K562 (cell line): ENCODE measurements around the gene DNAH8. TPM values are rescaled to one million over a fixed set of nuclear protein-coding genes. Genes with fewer than 3 reads are reported as not detected.

Experiments used
- ATAC-seq: fragments of 200-7000 bp; cut with Tn5 transposase; 3 replicates; pipeline ENCODE4 v1.9.1; 2020; ENCODE audit warnings: moderate library complexity
- BruUV-seq: library from RNA; stranded (reverse); fragments of 400-500 nt; replicated peaks from 2 replicates; lab custom pipeline; 2021; lab: Mats Ljungman, UMichigan
- CTCF ChIA-PET: fragments of 300-600 bp; formaldehyde crosslinking; extraction: SDS; loops from one replicate; lab custom pipeline; 2021; ENCODE audit warnings: low intra/inter-chr PET ratio; lab: Yijun Ruan, JAX
- POLR2A ChIA-PET: fragments of 300-600, 350-650 bp; sonication (Branson Sonifier 250); formaldehyde crosslinking; extraction: SDS; loops from one replicate; lab custom pipeline; 2021; ENCODE audit warnings: antibody characterized with exemption, inconsistent platforms; lab: Yijun Ruan, JAX
- DNase-seq, 4 experiments: peaks; one replicate each; pipeline versions ENCODE4 v3.0.0 to v3.0.0-alpha.2; 2011 to 2018; ENCODE audit warnings: low spot score in 3 of 4, mixed read lengths in 3 of 4; ENCODE audit errors: extremely low read depth in 1 of 4
- FAIRE-seq: peaks from 2 replicates; lab custom pipeline; 2011; peaks lifted over from hg19 to GRCh38; lab: Jason Lieb, UNC
- H2AFZ ChIP-seq: 2 replicates; pipeline ENCODE4 v1.6.0; 2011; ENCODE audit warnings: low read depth, low read length, control low read depth, inconsistent platforms
- H3K27ac ChIP-seq: fragments of 200-600 bp; 3 replicates; pipeline ENCODE4 v1.8.0; 2011; ENCODE audit warnings: low read depth, mild to moderate bottlenecking, control low read depth, inconsistent platforms, low read length, moderate library complexity, mixed read lengths; ENCODE audit errors: extremely low read depth
- H3K27me3 ChIP-seq, 2 experiments: fragments of 300-600 bp in 1 of 2; 2 replicates in 1 of 2; 3 replicates in 1 of 2; pipeline versions ENCODE4 v1.6.0 to v1.8.0; 2011; ENCODE audit warnings: inconsistent platforms in 2 of 2, low read length in 2 of 2, mild to moderate bottlenecking in 1 of 2, mixed read lengths in 1 of 2, moderate library complexity in 1 of 2; ENCODE audit not compliant: control insufficient read depth in 2 of 2, insufficient read depth in 2 of 2
- H3K36me3 ChIP-seq: fragments of 300-600 bp; 3 replicates; pipeline ENCODE4 v1.8.0; 2011; ENCODE audit warnings: mild to moderate bottlenecking, low read length, inconsistent platforms; ENCODE audit not compliant: control insufficient read depth, insufficient read depth
- H3K4me1 ChIP-seq, 2 experiments: fragments of 200-600 bp in 1 of 2; replicated peaks in 1 of 2; 2 replicates in 1 of 2; 3 replicates in 1 of 2; pipeline versions ENCODE4 v1.5.1 to v1.8.0; 2011; ENCODE audit warnings: inconsistent platforms in 2 of 2, low read length in 2 of 2, mild to moderate bottlenecking in 1 of 2, mixed read lengths in 1 of 2, moderate library complexity in 1 of 2; ENCODE audit not compliant: control insufficient read depth in 2 of 2, insufficient read depth in 2 of 2
- H3K4me2 ChIP-seq: 2 replicates; pipeline ENCODE4 v1.6.1; 2011; ENCODE audit warnings: low read length, control low read depth, inconsistent platforms, mixed read lengths; ENCODE audit not compliant: insufficient read depth
- H3K4me3 ChIP-seq: fragments of 200-600 bp; sonication (generic), shearing (Covaris generic); 2 replicates; pipeline ENCODE4 v1.5.1; 2016; ENCODE audit warnings: control low read depth, inconsistent platforms
- H3K79me2 ChIP-seq: fragments of 200-600 bp; 3 replicates; pipeline ENCODE4 v1.8.0; 2011; ENCODE audit warnings: low read length, inconsistent platforms; ENCODE audit not compliant: control insufficient read depth, insufficient read depth
- H3K9ac ChIP-seq, 2 experiments: 2 replicates each; pipeline versions ENCODE4 v1.6.0 to v1.6.1; 2011; ENCODE audit warnings: low read depth in 2 of 2, low read length in 2 of 2, control low read depth in 1 of 2, inconsistent platforms in 1 of 2, mild to moderate bottlenecking in 1 of 2, mixed read lengths in 1 of 2; ENCODE audit not compliant: insufficient read depth in 1 of 2
- H3K9me1 ChIP-seq: one replicate; pipeline ENCODE4 v1.6.0; 2011; ENCODE audit warnings: inconsistent platforms, mild to moderate bottlenecking, low read length, moderate library complexity; ENCODE audit not compliant: control insufficient read depth, insufficient read depth
- H3K9me3 ChIP-seq: replicated peaks from 2 replicates; pipeline ENCODE4 v1.5.1; 2011; ENCODE audit warnings: low read depth, low read length, inconsistent platforms; ENCODE audit not compliant: control insufficient read depth, insufficient read depth
- H4K20me1 ChIP-seq: replicated peaks from 2 replicates; pipeline ENCODE4 v1.6.1; 2011; ENCODE audit warnings: low read length, inconsistent platforms, mixed read lengths; ENCODE audit not compliant: control insufficient read depth, insufficient read depth
- BRF1 ChIP-seq: IDR thresholded peaks from 3 replicates; pipeline ENCODE4 v1.6.1; 2011; ENCODE audit warnings: borderline replicate concordance, mild to moderate bottlenecking; ENCODE audit not compliant: insufficient read length; ENCODE audit errors: extremely low read depth
- HNRNPUL1 ChIP-seq: fragments of 200-400 bp; formaldehyde crosslinking; IDR thresholded peaks from 2 replicates; pipeline ENCODE4 v1.6.1; 2017; ENCODE audit warnings: low read length
- PRMT5 ChIP-seq: sonication (generic); formaldehyde crosslinking; IDR thresholded peaks from 2 replicates; pipeline ENCODE4 v1.5.0; 2020; ENCODE audit warnings: missing genetic modification reagents
- TRIM24 ChIP-seq, 2 experiments: fragments of 450-650 bp; IDR thresholded peaks; 2 replicates each; pipeline ENCODE4 v1.6.1; 2016
- TSC22D4 ChIP-seq: fragments of 450-650 bp; IDR thresholded peaks from 2 replicates; pipeline ENCODE4 v1.6.1; 2016; ENCODE audit warnings: missing genetic modification characterization, missing biosample characterization, control low read depth
- ZNF77 ChIP-seq: fragments of 250-450 bp; sonication (Bioruptor Pico); IDR thresholded peaks from 2 replicates; pipeline ENCODE4 v1.5.0; 2020
- in situ Hi-C: fragments of 300-500 bp; cut with MboI; formaldehyde crosslinking; loops from 4 replicates; pipeline ENCODE4 v1.15.0; 2018; ENCODE audit warnings: inconsistent platforms, mixed read lengths
- intact Hi-C: fragments of 100-400 bp; cut with micrococcal nuclease; formaldehyde crosslinking; loops from 2 replicates; pipeline ENCODE4 v1.14.2; 2022
- polyA plus RNA-seq, 8 experiments: library from polyadenylated mRNA; depleted of rRNA in 4 of 8; stranded (reverse) in 5 of 8; unstranded in 3 of 8; fragments of >200 nt; fragmentation: Nextera tagmentation in 2 of 8; fragmentation: Illumina TruSeq in 1 of 8; extraction: Ambion mirVana in 2 of 8; extraction: Trizol in 1 of 8; gene quantifications; 2 replicates each; pipeline versions ENCODE4 v1.2.1 to v1.2.3, GENCODE V29; 2011 to 2014; ENCODE audit warnings: inconsistent platforms in 1 of 8, missing spikeins in 1 of 8
- total RNA-seq, 7 experiments: library from RNA; depleted of rRNA in 6 of 7; stranded (reverse); fragments of >200 nt in 6 of 7; fragmentation: Illumina TruSeq in 2 of 7; extraction: Trizol in 2 of 7; gene quantifications; 2 replicates each; pipeline versions ENCODE4 v1.2.1 to v1.2.3, GENCODE V29; 2011 to 2021; ENCODE audit warnings: low replicate concordance in 1 of 7
- TF ChIP-seq, protein P1 (sequence below), 2 experiments: fragments of 450-650 bp in 1 of 2; sonication (generic) in 1 of 2; formaldehyde crosslinking; conservative IDR thresholded peaks; 2 replicates each; pipeline versions ENCODE4 v1.4.0 to v1.8.1; 2020 to 2022; ENCODE audit warnings: mild to moderate bottlenecking in 1 of 2, missing genetic modification reagents in 1 of 2
- TF ChIP-seq, protein P2 (sequence below): sonication (generic); formaldehyde crosslinking; IDR thresholded peaks from 2 replicates; pipeline ENCODE4 v1.8.0; 2022; ENCODE audit warnings: missing genetic modification reagents, mild to moderate bottlenecking, borderline replicate concordance
- TF ChIP-seq, protein P3 (sequence below): fragments of 200-800 bp; sonication (Bioruptor generic); IDR thresholded peaks from 2 replicates; pipeline ENCODE4 v1.6.1; 2017; ENCODE audit warnings: missing genetic modification characterization, missing compliant biosample characterization
- TF ChIP-seq, protein P4 (sequence below), 2 experiments: fragments of 450-650 bp; formaldehyde crosslinking in 1 of 2; IDR thresholded peaks; 2 replicates each; pipeline versions ENCODE4 v1.4.0 to v1.6.1; 2014 to 2020; ENCODE audit warnings: mild to moderate bottlenecking in 2 of 2, borderline replicate concordance in 1 of 2, low read depth in 1 of 2

DNAH8 gene
- total and polyA plus RNA-seq, 9 of the 15 experiments (the other 6 are each of a cell fraction or from before 2014, with no cell fraction given): 1.2 to 4.2 (median 2.9) TPM

DNA sequence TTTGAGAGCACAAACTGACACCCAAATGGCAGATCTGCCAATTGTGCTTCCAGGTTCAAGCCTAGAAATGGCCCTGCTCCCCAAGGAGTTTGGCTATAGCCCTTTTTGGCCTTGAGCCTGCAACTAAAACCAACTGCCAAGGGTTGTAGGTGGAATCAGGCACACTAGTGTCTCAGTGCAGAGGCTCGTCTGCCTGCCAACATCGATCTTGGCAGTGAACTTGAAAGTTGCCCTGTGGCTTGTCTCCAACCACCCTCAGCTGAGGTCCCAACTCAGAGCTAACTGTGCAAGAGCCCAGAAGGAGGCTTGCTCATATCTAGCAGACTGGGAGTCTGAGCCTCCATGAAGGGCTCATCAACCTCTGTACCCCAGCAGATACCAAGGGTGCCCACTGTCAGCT lies 240.8 kb downstream of the DNAH8 start (continued):
- TF ChIP-seq, protein P1, sequence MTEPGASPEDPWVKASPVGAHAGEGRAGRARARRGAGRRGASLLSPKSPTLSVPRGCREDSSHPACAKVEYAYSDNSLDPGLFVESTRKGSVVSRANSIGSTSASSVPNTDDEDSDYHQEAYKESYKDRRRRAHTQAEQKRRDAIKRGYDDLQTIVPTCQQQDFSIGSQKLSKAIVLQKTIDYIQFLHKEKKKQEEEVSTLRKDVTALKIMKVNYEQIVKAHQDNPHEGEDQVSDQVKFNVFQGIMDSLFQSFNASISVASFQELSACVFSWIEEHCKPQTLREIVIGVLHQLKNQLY (CRISPR knock-in tag; conservative IDR thresholded peaks at IDR 0.05): no peak
- TF ChIP-seq, protein P2, sequence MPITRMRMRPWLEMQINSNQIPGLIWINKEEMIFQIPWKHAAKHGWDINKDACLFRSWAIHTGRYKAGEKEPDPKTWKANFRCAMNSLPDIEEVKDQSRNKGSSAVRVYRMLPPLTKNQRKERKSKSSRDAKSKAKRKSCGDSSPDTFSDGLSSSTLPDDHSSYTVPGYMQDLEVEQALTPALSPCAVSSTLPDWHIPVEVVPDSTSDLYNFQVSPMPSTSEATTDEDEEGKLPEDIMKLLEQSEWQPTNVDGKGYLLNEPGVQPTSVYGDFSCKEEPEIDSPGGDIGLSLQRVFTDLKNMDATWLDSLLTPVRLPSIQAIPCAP (CRISPR knock-in tag): no peak
- TF ChIP-seq HNRNPUL1 (no peak), TRIM24 (IDR thresholded peaks at IDR 0.05) (no peak), PRMT5 (CRISPR knock-in tag) (no peak), TSC22D4 (tag) (no peak), BRF1 (no peak)

DNA sequence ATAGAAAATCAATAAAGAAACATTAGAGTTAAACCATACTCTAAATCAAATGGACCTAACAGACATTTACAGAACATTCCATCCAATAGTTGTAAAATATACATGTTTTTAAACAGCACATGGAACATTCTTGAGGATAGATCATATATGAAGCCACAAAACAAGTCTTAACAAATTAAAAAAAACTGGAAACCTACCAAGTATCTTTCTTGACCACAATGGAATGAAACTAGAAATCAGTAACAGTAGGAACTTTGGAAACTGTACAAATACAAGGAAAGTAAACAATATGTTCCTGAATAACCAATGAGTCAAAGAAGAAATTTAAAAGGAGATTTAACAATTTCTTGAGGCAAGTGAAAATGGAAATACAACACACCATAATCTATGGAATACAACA lies 242.3 kb downstream of the DNAH8 start:
- H3K4me3 ChIP-seq: no peak overlapping the region
- H3K36me3 ChIP-seq: no peaks in the 10 kb centered on the region
- no peaks in the 10 kb centered on the region for H3K9me1 ChIP-seq
- H3K27ac ChIP-seq: no peak overlapping the region
- intact Hi-C loops (no loop called here), in situ Hi-C loops (no loop called here)
- ChIA-PET CTCF (no interaction called here), POLR2A (no interaction called here)
- ATAC-seq: no peak
- no peaks in the 10 kb centered on the region for H3K4me1 ChIP-seq
- no peaks in the 10 kb centered on the region for H3K9me3 ChIP-seq
- H3K27me3 ChIP-seq: peaks cover 9 to 13% of the 10 kb centered on the region in 2 experiments; a peak in 4 of 5 replicates
- H3K9ac ChIP-seq: no peak overlapping the region
- no peak overlapping the region for H3K4me2 ChIP-seq
- no TSS peak for BruUV-seq
- no peak for FAIRE-seq
- no peak overlapping the region for H2AFZ ChIP-seq
- no peaks in the 10 kb centered on the region for H4K20me1 ChIP-seq
- no peak for DNase-seq
- H3K79me2 ChIP-seq: no peaks in the 10 kb centered on the region
- TF ChIP-seq, protein P3, sequence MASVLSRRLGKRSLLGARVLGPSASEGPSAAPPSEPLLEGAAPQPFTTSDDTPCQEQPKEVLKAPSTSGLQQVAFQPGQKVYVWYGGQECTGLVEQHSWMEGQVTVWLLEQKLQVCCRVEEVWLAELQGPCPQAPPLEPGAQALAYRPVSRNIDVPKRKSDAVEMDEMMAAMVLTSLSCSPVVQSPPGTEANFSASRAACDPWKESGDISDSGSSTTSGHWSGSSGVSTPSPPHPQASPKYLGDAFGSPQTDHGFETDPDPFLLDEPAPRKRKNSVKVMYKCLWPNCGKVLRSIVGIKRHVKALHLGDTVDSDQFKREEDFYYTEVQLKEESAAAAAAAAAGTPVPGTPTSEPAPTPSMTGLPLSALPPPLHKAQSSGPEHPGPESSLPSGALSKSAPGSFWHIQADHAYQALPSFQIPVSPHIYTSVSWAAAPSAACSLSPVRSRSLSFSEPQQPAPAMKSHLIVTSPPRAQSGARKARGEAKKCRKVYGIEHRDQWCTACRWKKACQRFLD (CRISPR knock-in tag): no peak
- TF ChIP-seq, protein P4, sequence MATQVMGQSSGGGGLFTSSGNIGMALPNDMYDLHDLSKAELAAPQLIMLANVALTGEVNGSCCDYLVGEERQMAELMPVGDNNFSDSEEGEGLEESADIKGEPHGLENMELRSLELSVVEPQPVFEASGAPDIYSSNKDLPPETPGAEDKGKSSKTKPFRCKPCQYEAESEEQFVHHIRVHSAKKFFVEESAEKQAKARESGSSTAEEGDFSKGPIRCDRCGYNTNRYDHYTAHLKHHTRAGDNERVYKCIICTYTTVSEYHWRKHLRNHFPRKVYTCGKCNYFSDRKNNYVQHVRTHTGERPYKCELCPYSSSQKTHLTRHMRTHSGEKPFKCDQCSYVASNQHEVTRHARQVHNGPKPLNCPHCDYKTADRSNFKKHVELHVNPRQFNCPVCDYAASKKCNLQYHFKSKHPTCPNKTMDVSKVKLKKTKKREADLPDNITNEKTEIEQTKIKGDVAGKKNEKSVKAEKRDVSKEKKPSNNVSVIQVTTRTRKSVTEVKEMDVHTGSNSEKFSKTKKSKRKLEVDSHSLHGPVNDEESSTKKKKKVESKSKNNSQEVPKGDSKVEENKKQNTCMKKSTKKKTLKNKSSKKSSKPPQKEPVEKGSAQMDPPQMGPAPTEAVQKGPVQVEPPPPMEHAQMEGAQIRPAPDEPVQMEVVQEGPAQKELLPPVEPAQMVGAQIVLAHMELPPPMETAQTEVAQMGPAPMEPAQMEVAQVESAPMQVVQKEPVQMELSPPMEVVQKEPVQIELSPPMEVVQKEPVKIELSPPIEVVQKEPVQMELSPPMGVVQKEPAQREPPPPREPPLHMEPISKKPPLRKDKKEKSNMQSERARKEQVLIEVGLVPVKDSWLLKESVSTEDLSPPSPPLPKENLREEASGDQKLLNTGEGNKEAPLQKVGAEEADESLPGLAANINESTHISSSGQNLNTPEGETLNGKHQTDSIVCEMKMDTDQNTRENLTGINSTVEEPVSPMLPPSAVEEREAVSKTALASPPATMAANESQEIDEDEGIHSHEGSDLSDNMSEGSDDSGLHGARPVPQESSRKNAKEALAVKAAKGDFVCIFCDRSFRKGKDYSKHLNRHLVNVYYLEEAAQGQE (IDR thresholded peaks at IDR 0.05; ENCODE audit: borderline replicate concordance): no peak
- TF ChIP-seq, protein P4 (CRISPR knock-in tag; IDR thresholded peaks at IDR 0.05; ENCODE audit: low read depth): no peak
- no peak for TF ChIP-seq ZNF77
